ENCODE measurements around the gene F11R.
"Not testable (repeated sequence)": the region's sequence is repeated elsewhere in the genome, so short reads cannot be mapped to it uniquely, and the experiment has no call there.

F11R gene

GRCh38 chr1:161009602-161010211 is 11.2 kb downstream of the F11R start:
- DNase-seq, result no peak

DNA sequence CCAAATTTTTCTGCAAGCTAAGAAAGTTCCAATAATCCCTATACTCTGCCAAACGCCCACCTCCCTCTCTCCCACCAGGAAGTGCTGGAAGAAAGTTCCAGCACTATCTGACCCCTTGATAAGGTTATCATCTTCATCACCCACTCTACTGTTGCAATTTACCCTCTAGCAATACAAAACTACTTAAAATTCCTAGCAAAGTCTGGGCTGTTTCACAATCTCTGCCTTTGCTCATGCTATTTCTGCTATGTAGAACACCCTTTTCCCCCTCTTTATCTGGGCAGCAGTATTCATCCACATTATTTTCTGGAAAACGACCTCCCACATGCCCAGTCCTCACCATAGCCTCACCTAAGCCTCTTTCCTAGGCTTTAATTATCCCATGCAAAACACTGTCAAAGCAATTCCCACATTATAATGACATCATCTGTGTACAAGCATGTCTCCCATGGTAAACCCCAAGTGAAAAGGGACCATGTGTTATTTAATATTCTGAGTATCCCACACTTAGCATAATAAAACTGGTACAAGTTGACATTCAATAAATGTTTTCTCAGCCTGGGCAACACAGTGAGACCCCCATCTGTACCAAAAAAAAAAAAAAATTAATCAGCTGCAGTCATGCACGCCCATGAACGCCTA is 12.0 kb downstream of the F11R start:
- DNase-seq, result no peak

- DNase-seq, result no peak
Measured at GRCh38 chr1:161007369-161007768, 13.6 kb downstream of the F11R start.

GRCh38 chr1:161006563-161006962 is 14.4 kb downstream of the F11R start:
- no peak for DNase-seq

DNA sequence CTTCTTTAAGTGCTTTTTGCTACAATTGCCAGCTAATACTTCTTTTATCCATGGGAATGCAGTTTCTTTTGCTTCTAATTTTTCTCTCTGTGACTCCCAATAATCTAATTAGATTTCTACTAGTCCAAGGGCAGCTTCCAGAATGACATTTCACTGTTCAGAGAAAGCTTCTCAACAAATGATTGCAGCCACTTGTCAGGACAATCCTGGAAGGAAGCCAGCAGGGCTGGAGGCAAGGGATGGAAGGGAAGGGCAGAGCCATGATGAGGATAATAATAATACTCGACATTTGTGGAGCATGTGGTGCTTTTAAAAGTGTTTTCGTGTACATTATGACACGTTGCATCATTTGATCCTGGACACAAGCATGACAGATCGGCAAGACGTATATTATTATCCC is 19.4 kb downstream of the F11R start:
- no peak for DNase-seq

DNA sequence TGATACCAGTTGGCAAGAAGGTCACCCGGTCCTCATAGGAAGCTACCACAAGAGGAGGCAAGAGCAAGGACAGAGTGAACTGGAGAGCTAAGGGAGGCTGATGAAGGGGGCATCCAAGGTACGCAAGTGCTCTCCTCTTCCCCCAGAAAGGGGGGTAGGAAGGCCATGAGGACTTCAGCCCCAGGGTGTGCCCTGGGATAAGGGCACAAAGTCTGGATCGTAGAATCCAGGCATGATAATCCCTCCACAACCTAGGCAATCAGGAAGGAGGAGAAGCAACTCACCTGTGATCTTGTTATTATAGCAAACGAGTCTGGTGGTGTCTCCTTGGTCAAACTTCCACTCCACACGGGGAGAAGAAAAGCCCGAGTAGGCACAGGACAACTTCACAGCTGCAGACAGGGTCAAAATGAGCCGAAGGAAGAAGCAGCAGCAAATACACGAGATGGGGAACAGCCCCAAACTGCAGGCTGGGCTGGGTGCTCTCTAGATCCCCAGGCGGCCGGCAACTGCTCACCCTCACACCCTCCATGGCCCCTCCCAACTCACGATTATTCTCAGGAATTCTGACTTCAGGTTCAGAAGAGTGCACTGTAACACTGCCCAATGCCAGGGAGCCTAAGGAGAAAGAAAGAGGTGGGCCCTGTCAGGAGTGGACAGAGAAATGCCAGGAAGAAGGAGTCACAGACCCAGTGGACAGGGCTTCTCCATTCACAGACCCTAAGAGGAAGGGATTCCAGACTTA is 20.0 kb downstream of the F11R start:
- no peak for DNase-seq

GRCh38 chr1:160999376-160999775 is 21.6 kb downstream of the F11R start:
- no peak for DNase-seq

- no peak for DNase-seq
Measured at GRCh38 chr1:160997323-160998038, 23.5 kb downstream of the F11R start.

GRCh38 chr1:160996178-160996577 is 24.8 kb downstream of the F11R start:
- no peak for DNase-seq

DNA sequence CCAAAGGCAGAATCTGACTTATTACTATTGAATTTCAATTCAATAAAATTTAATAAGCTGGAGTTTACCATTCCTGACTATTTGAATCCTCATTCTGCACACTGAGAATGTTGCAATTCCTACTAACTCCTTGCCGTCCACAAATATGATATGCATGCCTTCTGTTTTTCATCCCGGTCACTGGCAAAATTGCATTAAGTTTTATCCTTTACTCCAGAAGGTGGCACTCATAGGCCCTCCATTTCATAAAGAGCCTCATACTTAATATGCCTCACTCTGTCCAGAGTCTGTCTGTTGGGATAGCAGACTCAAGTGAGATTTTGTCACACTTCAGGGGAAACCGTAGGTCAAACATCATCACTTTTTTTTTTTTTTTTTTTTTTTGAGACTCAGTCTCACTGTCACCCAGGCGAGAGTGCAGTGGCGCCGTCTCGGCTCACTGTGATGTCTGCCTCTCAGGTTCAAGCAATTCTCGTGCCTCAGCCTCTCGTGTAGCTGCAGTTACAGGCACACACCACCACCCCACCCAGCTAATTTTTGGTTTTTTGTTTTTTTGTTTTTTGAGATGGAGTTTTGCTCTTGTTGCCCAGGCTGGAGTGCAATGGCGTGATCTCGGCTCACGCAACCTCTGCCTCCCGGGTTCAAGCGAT is 27.3 kb downstream of the F11R start:
- DNase-seq, result no peak

DNA sequence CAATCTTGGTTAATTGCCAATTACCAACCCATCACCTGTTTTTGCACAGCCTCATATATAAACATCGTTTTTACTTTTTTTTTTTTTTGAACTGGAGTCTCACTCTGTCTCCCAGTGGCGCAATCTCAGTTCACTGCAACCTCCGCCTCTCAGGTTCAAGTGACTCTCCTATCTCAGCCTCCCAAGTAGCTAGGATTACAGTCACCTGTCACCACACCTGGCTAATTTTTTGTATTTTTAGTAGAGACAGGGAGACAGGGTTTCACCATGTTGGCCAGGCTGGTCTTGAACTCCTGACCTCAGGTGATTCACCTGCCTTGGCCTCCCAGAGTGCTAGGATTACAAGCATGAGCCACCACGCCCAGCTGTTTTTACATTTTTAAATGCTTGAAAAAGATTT is 28.9 kb downstream of the F11R start:
- not testable (repeated sequence) for DNase-seq

DNA sequence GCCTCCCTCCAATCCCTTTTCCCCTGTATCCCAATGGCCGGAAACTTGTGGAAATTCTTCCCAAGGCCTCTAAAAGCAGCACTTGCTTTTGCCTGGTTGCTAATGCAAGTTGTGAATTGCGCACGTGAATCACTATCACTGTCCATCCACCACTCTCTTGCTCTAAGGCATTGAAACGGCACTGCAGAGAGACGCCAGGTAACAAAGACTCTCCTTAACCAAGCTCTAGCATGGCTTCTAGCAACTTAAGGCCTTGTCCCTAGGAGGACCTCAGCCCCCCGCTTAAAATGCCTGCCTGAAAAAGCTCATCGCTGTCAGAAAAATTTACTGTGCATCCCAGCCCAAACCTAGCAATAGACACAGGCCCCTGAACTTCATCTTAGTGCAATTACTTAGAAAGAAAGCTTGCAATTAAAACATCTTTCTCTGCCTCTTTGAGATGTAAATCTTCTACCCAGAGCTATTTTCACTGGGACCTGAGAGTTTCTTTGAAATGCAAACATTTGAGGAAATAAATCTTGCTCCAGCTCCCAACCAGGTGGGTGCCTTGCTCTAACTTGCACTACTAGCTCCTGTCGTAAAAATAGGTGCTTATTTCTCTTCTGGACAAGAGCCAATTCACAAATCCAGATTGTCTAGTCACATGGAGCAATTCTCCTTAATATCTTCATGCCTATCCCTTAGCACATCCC is 33.4 kb downstream of the F11R start:
- DNase-seq, result no peak

- no peak for DNase-seq
Measured at GRCh38 chr1:160985723-160986122, 35.2 kb downstream of the F11R start.

GRCh38 chr1:160981584-160982411 is 39.2 kb downstream of the F11R start:
- DNase-seq, result no peak

- no peak for DNase-seq
Measured at GRCh38 chr1:160979286-160979685, 41.7 kb downstream of the F11R start.

GRCh38 chr1:160978510-160978927 is 42.4 kb downstream of the F11R start:
- DNase-seq, result no peak

DNA sequence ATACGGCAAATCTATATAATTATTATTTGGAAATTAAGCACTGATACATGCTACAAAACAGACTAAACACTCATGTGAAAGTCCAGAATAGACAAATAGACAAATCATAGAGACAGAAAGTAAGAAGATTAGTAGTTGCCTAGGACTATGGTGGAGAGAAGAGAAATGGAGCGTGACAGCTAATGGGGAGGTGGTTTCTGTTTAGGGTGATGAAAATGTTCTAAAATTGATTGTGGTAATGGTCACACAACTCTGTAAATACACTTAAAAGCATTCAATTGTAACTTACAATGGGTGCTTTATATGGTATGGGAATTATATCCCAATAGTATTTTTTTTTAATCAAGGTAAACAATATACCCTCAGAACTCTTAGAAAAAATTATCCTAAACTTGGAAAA is 45.9 kb downstream of the F11R start:
- no peak for DNase-seq

- DNase-seq, result no peak
Measured at GRCh38 chr1:160973491-160973890, 47.5 kb downstream of the F11R start.

GRCh38 chr1:160972939-160973338 is 48.0 kb downstream of the F11R start:
- no peak for DNase-seq

DNA sequence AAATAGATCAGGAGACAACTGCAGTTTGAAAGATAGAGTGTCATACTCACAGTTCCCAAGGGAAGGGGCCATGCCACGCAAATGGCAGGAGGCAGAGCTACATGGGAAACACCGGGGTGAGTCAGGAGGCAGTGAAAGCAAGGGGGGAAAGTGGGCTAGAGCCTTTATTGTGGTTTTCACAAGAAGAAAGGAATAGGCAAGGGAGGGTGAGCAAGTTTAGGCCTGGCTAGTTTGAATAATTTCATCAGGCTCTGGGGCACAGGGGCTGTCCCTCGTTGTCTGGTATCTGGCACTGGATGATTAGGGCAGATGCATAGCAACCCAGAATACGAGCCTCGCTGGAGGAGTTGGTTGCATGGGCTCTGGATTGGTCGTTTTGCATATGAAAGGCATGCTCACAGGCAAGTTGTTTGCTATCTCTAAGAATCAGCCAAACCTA is 49.3 kb downstream of the F11R start:
- DNase-seq, result no peak

GRCh38 chr1:160963521-160963920 is 57.4 kb downstream of the F11R start:
- no peak for DNase-seq

All from right forelimb (tissue), 1 donor.